Lung (tissue), 12 donors: Measurements from ENCODE around the gene SIRT1. TPM values are rescaled to one million over a fixed set of nuclear protein-coding genes. Genes with fewer than 3 reads are reported as not detected.

Source experiments
- ATAC-seq: fragments of 200-7000 bp; cut with Tn5 transposase; one replicate; pipeline ENCODE4 v1.9.1; 2020; ENCODE audit warnings: moderate number of reproducible peaks; ENCODE audit not compliant: insufficient read depth, low FRiP score
- DNase-seq, 3 donors: peaks; one replicate each; pipeline ENCODE4 v3.0.0-alpha.2; 2013 to 2017
- H3K27ac ChIP-seq, 2 donors: one replicate each; pipeline ENCODE4 v1.5.1; 2013; ENCODE audit warnings: mild to moderate bottlenecking in 2 of 2, moderate library complexity in 2 of 2, control low read depth in 1 of 2, inconsistent platforms in 1 of 2, low read depth in 1 of 2, low read length in 1 of 2
- H3K27me3 ChIP-seq, 3 donors: one replicate each; pipeline ENCODE4 v1.5.1; 2013; ENCODE audit warnings: low read length in 2 of 3; ENCODE audit not compliant: control insufficient read depth in 3 of 3, insufficient read depth in 3 of 3
- H3K36me3 ChIP-seq, 4 donors: one replicate each; pipeline ENCODE4 v1.5.1; 2013; ENCODE audit warnings: low read length in 4 of 4, mild to moderate bottlenecking in 1 of 4, moderate library complexity in 1 of 4; ENCODE audit not compliant: control insufficient read depth in 4 of 4, insufficient read depth in 4 of 4
- H3K4me1 ChIP-seq, 5 donors: one replicate each; pipeline ENCODE4 v1.5.1; 2013; ENCODE audit warnings: low read length in 5 of 5, mild to moderate bottlenecking in 2 of 5, moderate library complexity in 1 of 5; ENCODE audit not compliant: control insufficient read depth in 5 of 5, insufficient read depth in 5 of 5
- H3K4me3 ChIP-seq: one replicate; pipeline ENCODE4 v1.5.1; 2013; ENCODE audit warnings: mild to moderate bottlenecking, control low read depth, moderate library complexity
- H3K9ac ChIP-seq, 2 donors: one replicate each; pipeline ENCODE4 v1.5.1; 2013; ENCODE audit warnings: low read length in 2 of 2, control low read depth in 1 of 2; ENCODE audit not compliant: insufficient read depth in 1 of 2
- H3K9me3 ChIP-seq, 4 donors: one replicate each; pipeline ENCODE4 v1.5.1; 2013; ENCODE audit warnings: low read length in 3 of 4, mild to moderate bottlenecking in 1 of 4, moderate library complexity in 1 of 4; ENCODE audit not compliant: control insufficient read depth in 4 of 4, insufficient read depth in 3 of 4
- CTCF ChIP-seq: IDR thresholded peaks from 2 replicates; pipeline ENCODE4 v1.5.1; 2012; ENCODE audit warnings: mild to moderate bottlenecking; ENCODE audit errors: control extremely low read depth, extremely low read depth
- WGBS, 2 donors: extraction: QIAGEN DNeasy Blood & Tissue Kit; methylation state at CpG; one replicate each; pipeline ENCODE4 v1.1.7; 2013; 5-methylcytosine and 5-hydroxymethylcytosine counted together
- polyA plus RNA-seq, 2 donors: library from polyadenylated mRNA; stranded (reverse); fragments of 200-250 nt; gene quantifications; one replicate each; pipeline ENCODE4 v1.2.1, GENCODE V29; 2013
- total RNA-seq, 2 donors: library from RNA; depleted of rRNA in 1 of 2; stranded (reverse); fragments of >200 nt in 1 of 2; gene quantifications; one replicate each; pipeline ENCODE4 v1.2.1, GENCODE V29; 2014 to 2021
- donor health status: control.
- donor health status: control.
- donor health status: Bipolar disorder and iron deficiency.
- donor health status: healthy.
- donor health status: DM: yes; HTN: yes; CAD: no.

The SIRT1 gene
- total and polyA plus RNA-seq, 4 donors, result 8.7 to 37.0 (median 13.4) TPM

GRCh38 chr10:67917679-67918078 is 33.2 kb downstream of the SIRT1 start:
- ATAC-seq (no peak), DNase-seq (no peak)
- H3K36me3 ChIP-seq, result peaks cover 2 to 28% (median 17%) of the 10 kb centered on the region in 4 donors
- no peak overlapping the region for H3K27ac ChIP-seq
- no peaks in the 10 kb centered on the region for H3K27me3 ChIP-seq
- no peak overlapping the region for H3K4me3 ChIP-seq
- no peak overlapping the region for H3K9ac ChIP-seq
- no peaks in the 10 kb centered on the region for H3K9me3 ChIP-seq
- H3K4me1 ChIP-seq, result no peaks in the 10 kb centered on the region
- 68 to 86% methylated on average over 1 of the region's 1 CpG for WGBS, 2 donors
- TF ChIP-seq CTCF, result no peak

GRCh38 chr10:67921065-67921464 is 36.6 kb downstream of the SIRT1 start:
- Histone ChIP-seq H3K9ac (no peak overlapping the region), H3K27ac (no peak overlapping the region), H3K4me3 (no peak overlapping the region), H3K27me3 (no peaks in the 10 kb centered on the region), H3K9me3 (no peaks in the 10 kb centered on the region), H3K36me3 (peaks cover 4 to 29% (median 14%) of the 10 kb centered on the region in 4 donors), H3K4me1 (no peaks in the 10 kb centered on the region)
- 94 to 97% methylated on average over 1 of the region's 1 CpG for WGBS, 2 donors
- ATAC-seq (no peak), DNase-seq (no peak)
- TF ChIP-seq CTCF, result no peak

- H3K27me3 ChIP-seq, result no peaks in the 10 kb centered on the region
- H3K36me3 ChIP-seq, result peaks cover 6 to 29% (median 14%) of the 10 kb centered on the region in 4 donors
- H3K9me3 ChIP-seq, result no peaks in the 10 kb centered on the region
- ATAC-seq (no peak), DNase-seq (no peak)
- no peak overlapping the region for H3K9ac ChIP-seq
- no peak overlapping the region for H3K27ac ChIP-seq
- WGBS, 2 donors, result 93 to 94% methylated on average over 5 of the region's 5 CpGs
- no peaks in the 10 kb centered on the region for H3K4me1 ChIP-seq
- no peak for TF ChIP-seq CTCF
- no peak overlapping the region for H3K4me3 ChIP-seq
These were observed 39.1 kb downstream of the SIRT1 start for GRCh38 chr10:67923551-67923950.

- no peak for ATAC-seq
- no peak for DNase-seq
- 95 to 98% methylated on average over 3 of the region's 3 CpGs for WGBS, 2 donors
- Histone ChIP-seq H3K36me3 (peaks cover 6 to 23% (median 14%) of the 10 kb centered on the region in 4 donors), H3K9me3 (no peaks in the 10 kb centered on the region), H3K4me1 (no peaks in the 10 kb centered on the region), H3K27ac (no peak overlapping the region), H3K27me3 (no peaks in the 10 kb centered on the region), H3K9ac (no peak overlapping the region), H3K4me3 (no peak overlapping the region)
- TF ChIP-seq CTCF, result no peak
These were observed 39.7 kb downstream of the SIRT1 start for GRCh38 chr10:67924136-67924535.
